Tibial nerve (tissue), 4 donors: ENCODE data around the gene FAM107A. TPM values are rescaled to one million over a fixed set of nuclear protein-coding genes. Genes with fewer than 3 reads are reported as not detected.
A peak's percentile ranks its signal among the peaks of the same experiment; 100 is the strongest.
"Not testable (repeated sequence)": the region's sequence is repeated elsewhere in the genome, so short reads cannot be mapped to it uniquely, and the experiment has no call there.

Experiments
- DNase-seq, 2 donors: peaks; one replicate each; pipeline ENCODE4 v3.0.0-alpha.2; 2019; ENCODE audit warnings: low spot score in 2 of 2
- H3K27ac ChIP-seq, 4 donors: fragments of 200-600 bp; sonication (generic) in 3 of 4; one replicate each; pipeline ENCODE4 v1.5.1; 2017 to 2019; ENCODE audit warnings: mild to moderate bottlenecking in 1 of 4
- H3K27me3 ChIP-seq, 2 donors: fragments of 200-600 bp; sonication (generic) in 1 of 2; one replicate each; pipeline versions ENCODE4 v1.5.1 to v1.6.0; 2017 to 2019
- H3K36me3 ChIP-seq, 3 donors: fragments of 200-600 bp; sonication (generic); one replicate each; pipeline ENCODE4 v1.5.1; 2018 to 2019
- H3K4me1 ChIP-seq, 4 donors: fragments of 200-600 bp; sonication (generic) in 3 of 4; one replicate each; pipeline ENCODE4 v1.5.1; 2017 to 2019
- H3K4me3 ChIP-seq, 4 donors: fragments of 200-600 bp; sonication (generic) in 3 of 4; one replicate each; pipeline ENCODE4 v1.5.1; 2017 to 2019; ENCODE audit warnings: mild to moderate bottlenecking in 1 of 4, moderate library complexity in 1 of 4
- H3K9me3 ChIP-seq, 4 donors: fragments of 200-600 bp; sonication (generic) in 3 of 4; one replicate each; pipeline ENCODE4 v1.5.1; 2017 to 2019
- EP300 ChIP-seq, 2 donors: sonication (generic); formaldehyde crosslinking; IDR thresholded peaks; one replicate each; pipeline ENCODE4 v1.6.1; 2017; ENCODE audit warnings: antibody characterized with exemption in 2 of 2, mild to moderate bottlenecking in 1 of 2
- POLR2A ChIP-seq, 2 donors: fragments of 450-650 bp; IDR thresholded peaks; one replicate each; pipeline ENCODE4 v1.6.1; 2017; ENCODE audit warnings: antibody characterized with exemption in 2 of 2, mild to moderate bottlenecking in 2 of 2, moderate library complexity in 2 of 2
- WGBS, 2 donors: methylation state at CpG; one replicate each; pipeline ENCODE4 v1.1.5; 2018; 5-methylcytosine and 5-hydroxymethylcytosine counted together
- total RNA-seq, 4 donors: library from RNA; depleted of rRNA; stranded (reverse); fragments of >200 nt; gene quantifications; one replicate each; pipeline ENCODE4 v1.1.0, GENCODE V29; 2016
- TF ChIP-seq, protein P1 (sequence below), 5 experiments: fragments of 200-600 bp in 3 of 5; fragments of 450-650 bp in 2 of 5; sonication (generic) in 3 of 5; IDR thresholded peaks; one replicate each; pipeline ENCODE4 v1.5.1; 2016 to 2019; ENCODE audit warnings: antibody characterized with exemption in 5 of 5, mild to moderate bottlenecking in 3 of 5, moderate library complexity in 2 of 5

Gene FAM107A
- total RNA-seq, 4 donors from 2014 or later, result 147 to 305 (median 227) TPM

DNA sequence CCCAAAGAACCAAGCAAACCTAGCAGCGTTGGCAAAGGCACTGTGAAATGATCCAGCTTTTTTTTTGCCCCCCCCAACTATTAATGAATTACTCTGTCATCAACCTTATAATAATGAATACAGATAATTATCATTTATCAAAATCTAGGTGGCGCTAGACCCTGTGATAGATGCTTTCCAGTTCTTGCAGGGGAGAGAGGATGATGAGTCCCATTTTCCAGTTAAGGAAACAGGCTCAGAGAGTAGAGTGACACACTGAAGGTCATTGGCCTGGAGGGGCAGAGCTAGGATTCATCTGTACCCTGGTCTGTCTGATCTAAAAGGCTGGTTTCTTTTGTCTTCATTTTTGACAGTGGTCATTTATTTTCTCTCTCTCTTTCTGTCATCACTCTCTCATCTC, 45.2 kb downstream of the FAM107A start:
- Histone ChIP-seq H3K27me3 (no peaks in the 10 kb centered on the region), H3K4me1 (peaks cover 0 to 43% (median 15%) of the 10 kb centered on the region in 4 donors), H3K27ac (no peak overlapping the region), H3K36me3 (peaks cover 0 to 76% (median 3%) of the 10 kb centered on the region in 3 donors), H3K4me3 (no peak overlapping the region), H3K9me3 (no peaks in the 10 kb centered on the region)
- no peak for DNase-seq
- TF ChIP-seq, protein P1, sequence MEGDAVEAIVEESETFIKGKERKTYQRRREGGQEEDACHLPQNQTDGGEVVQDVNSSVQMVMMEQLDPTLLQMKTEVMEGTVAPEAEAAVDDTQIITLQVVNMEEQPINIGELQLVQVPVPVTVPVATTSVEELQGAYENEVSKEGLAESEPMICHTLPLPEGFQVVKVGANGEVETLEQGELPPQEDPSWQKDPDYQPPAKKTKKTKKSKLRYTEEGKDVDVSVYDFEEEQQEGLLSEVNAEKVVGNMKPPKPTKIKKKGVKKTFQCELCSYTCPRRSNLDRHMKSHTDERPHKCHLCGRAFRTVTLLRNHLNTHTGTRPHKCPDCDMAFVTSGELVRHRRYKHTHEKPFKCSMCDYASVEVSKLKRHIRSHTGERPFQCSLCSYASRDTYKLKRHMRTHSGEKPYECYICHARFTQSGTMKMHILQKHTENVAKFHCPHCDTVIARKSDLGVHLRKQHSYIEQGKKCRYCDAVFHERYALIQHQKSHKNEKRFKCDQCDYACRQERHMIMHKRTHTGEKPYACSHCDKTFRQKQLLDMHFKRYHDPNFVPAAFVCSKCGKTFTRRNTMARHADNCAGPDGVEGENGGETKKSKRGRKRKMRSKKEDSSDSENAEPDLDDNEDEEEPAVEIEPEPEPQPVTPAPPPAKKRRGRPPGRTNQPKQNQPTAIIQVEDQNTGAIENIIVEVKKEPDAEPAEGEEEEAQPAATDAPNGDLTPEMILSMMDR (IDR thresholded peaks at IDR 0.05), result no peak
- TF ChIP-seq POLR2A (IDR thresholded peaks at IDR 0.05), result no peak
- no peak for TF ChIP-seq EP300 (IDR thresholded peaks at IDR 0.05)
- WGBS, 2 donors, result 86 to 92% methylated on average over 2 of the region's 2 CpGs

DNA sequence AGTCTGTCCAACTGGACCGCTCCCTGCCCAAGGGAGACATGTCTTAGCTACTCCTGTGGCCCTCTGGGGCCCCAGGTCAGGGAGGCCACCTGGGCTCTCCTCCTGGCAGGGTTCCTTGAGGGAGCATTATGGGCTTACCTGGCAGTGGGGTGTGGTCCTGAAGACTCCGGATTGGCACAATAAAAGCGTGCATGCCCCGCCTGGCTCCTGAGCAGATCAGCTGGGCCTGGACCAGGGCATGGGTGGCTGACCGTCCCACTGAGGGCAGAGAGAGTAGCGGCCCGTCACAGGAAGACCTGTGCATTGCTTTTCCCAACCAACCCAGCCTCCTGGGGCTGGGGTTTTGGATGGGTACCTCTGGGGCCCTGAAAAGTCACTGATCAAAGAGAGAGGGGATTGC, 45.6 kb downstream of the FAM107A start:
- 94 to 96% methylated on average over 5 to 7 of the region's 7 CpGs for WGBS, 2 donors
- TF ChIP-seq EP300 (IDR thresholded peaks at IDR 0.05) (no peak), POLR2A (IDR thresholded peaks at IDR 0.05) (no peak)
- TF ChIP-seq, protein P1 (IDR thresholded peaks at IDR 0.05), result no peak
- Histone ChIP-seq H3K4me1 (peaks cover 0 to 41% (median 12%) of the 10 kb centered on the region in 4 donors), H3K4me3 (no peak overlapping the region), H3K36me3 (peaks cover 0 to 80% (median 3%) of the 10 kb centered on the region in 3 donors), H3K27ac (no peak overlapping the region), H3K9me3 (no peaks in the 10 kb centered on the region), H3K27me3 (no peaks in the 10 kb centered on the region)
- no peak for DNase-seq

DNA sequence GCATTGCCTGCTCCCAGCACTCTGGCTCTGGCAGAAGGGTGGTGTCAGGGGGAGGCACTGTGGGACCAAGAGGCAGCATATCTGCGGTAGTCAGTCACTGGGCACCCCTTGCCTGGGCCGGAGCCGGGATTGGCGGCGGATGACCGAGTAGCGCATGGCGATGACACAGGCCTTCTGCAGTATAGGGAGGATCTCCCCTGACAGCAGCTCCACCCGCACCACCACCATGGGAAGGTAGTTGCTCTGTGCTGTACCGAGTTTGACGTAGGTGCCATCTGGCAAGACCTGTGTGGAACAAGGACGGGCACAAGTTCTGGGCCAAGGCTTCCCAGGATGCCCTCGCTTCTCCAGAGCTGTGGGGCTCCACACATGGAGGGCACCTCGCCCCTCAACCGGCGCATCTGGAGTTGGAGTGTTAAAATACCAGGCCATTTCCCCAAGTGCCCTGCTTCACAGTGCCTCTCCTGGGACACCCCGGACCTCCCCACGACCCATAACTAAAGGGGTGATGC, 46.8 kb downstream of the FAM107A start:
- peaks cover 0 to 91% (median 3%) of the 10 kb centered on the region in 3 donors for H3K36me3 ChIP-seq
- WGBS, 2 donors, result 95% methylated on average over 18 of the region's 18 CpGs
- H3K9me3 ChIP-seq, result no peaks in the 10 kb centered on the region

DNA sequence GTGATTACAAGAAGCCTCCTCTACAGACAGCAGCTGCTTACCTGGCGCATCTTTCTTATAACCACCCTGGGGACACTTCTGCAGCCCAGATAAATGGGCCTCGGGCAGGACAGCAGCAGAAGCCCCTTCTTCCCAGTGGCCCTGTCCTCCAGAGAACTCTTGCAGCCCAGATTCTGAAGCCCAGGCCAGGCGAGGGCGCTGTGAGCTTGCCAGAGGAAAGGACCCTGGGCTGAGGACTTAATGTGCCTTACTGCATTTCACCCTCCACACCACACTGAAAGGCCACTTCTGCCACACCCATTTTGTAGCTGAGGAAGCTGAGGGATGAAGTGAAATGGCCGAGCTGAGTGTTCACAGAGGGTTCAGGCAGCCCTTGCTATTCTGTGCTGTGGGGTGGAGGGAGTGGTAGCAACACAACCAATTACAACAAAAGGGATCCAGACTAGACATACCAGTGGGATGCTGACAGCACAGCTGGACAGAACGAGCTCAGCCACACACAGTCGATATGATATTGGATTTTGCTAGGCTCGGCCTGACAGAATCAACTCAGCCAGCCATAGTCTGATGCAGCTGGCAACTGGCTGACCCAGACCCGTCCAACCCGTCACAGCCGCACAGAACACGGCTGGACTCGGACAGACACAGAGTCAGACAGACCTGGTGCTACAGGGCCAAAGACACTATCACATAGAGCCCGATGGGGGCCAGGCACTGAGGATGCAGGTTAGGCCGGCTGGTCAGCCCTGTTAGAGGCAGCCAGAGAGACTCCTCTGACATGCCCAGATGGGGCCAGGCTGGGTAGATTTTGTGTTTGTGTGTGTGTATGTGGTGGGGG, 47.5 kb downstream of the FAM107A start:
- peak in 1 of 2 donors; percentile 40 for DNase-seq
- H3K9me3 ChIP-seq, result no peaks in the 10 kb centered on the region
- no peak overlapping the region for H3K4me3 ChIP-seq
- peaks cover 0 to 26% (median 4%) of the 10 kb centered on the region in 4 donors for H3K4me1 ChIP-seq
- H3K36me3 ChIP-seq, result peaks cover 0 to 93% (median 3%) of the 10 kb centered on the region in 3 donors
- no peak for TF ChIP-seq EP300 (IDR thresholded peaks at IDR 0.05)
- TF ChIP-seq, protein P1 (IDR thresholded peaks at IDR 0.05), result peak in 1 of 5 experiments; percentile 24
- 50 to 64% methylated on average over 11 to 14 of the region's 15 CpGs for WGBS, 2 donors
- no peaks in the 10 kb centered on the region for H3K27me3 ChIP-seq
- H3K27ac ChIP-seq, result no peak overlapping the region

More for the DNA sequence above, 46.8 kb downstream of the FAM107A start:
- Histone ChIP-seq H3K4me3 (no peak overlapping the region), H3K27ac (no peak overlapping the region), H3K4me1 (peaks cover 0 to 29% (median 4%) of the 10 kb centered on the region in 4 donors), H3K27me3 (no peaks in the 10 kb centered on the region)
- no peak for DNase-seq
- TF ChIP-seq POLR2A (IDR thresholded peaks at IDR 0.05), result no peak
- TF ChIP-seq, protein P1 (IDR thresholded peaks at IDR 0.05), result no peak
- no peak for TF ChIP-seq EP300 (IDR thresholded peaks at IDR 0.05)

DNA sequence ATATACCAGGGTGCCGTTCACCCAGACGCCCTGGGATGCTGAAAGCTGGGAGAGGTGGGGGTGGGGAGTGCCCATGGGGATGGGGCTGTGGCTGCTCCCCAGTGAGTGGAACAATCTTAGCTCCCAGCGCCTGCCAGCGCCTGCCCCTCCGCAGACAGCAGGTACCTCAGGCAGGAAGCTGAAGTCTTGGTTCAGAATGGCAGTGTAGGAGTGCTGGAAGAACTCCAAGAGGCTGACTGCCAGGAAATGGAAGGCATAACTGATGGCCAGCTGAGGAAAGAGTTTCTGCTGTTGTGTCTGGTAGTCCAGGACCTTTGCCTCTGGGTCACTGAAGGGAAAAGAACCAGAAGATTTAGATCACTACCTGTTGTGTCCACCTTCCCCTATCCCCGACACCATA, 48.6 kb downstream of the FAM107A start:
- H3K27me3 ChIP-seq, result no peaks in the 10 kb centered on the region
- peaks cover 0 to 26% (median 4%) of the 10 kb centered on the region in 4 donors for H3K4me1 ChIP-seq
- no peaks in the 10 kb centered on the region for H3K9me3 ChIP-seq
- WGBS, 2 donors, result 47 to 54% methylated on average over 6 of the region's 6 CpGs
- peaks cover 0 to 94% (median 3%) of the 10 kb centered on the region in 3 donors for H3K36me3 ChIP-seq
- no peak for DNase-seq
- TF ChIP-seq, protein P1 (IDR thresholded peaks at IDR 0.05), result no peak
- no peak for TF ChIP-seq EP300 (IDR thresholded peaks at IDR 0.05)
- TF ChIP-seq POLR2A (IDR thresholded peaks at IDR 0.05), result no peak
- H3K27ac ChIP-seq, result no peak overlapping the region
- no peak overlapping the region for H3K4me3 ChIP-seq

DNA sequence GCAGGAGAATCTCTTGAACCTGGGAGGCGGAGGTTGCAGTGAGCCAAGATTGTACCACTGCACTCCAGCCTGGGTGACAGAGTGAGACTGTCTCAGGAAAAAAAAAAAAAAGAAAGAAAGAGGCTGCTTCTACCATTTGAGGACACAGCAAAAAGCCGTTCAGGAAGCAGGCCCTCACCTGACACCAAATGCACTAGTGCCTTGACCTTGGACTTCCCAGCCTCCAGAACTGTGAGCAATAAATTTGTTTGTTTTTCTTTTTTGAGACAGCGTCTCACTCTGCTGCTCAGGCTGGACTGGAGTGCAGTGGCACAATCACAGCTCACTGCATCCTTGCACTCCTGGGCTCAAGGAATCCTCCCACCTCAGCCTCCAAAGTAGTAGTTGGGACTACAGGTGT, 49.8 kb downstream of the FAM107A start:
- Histone ChIP-seq H3K36me3 (peaks cover 0 to 98% (median 3%) of the 10 kb centered on the region in 3 donors), H3K4me1 (peaks cover 0 to 19% (median 0%) of the 10 kb centered on the region in 4 donors)
- H3K27ac ChIP-seq, H3K4me3 ChIP-seq, H3K9me3 ChIP-seq, DNase-seq, H3K27me3 ChIP-seq: not testable (repeated sequence)
- WGBS, 2 donors, result 89 to 95% methylated on average over 3 of the region's 3 CpGs
